Activated naive CD4-positive, alpha-beta T cell treated with anti-CD3 and anti-CD28 coated beads, Interleukin-2, amount 10 ng/mL, durations not matched to agents 7 days and 5 days (primary cell): Measurements from ENCODE around the gene GSK3A.

Source experiments
- CTCF ChIA-PET: fragments of 350-600 bp; sonication (Branson Sonifier 250); formaldehyde crosslinking; loops from one replicate; lab custom pipeline; 2021; ENCODE audit warnings: antibody characterized with exemption; lab: Charles Lee
- DNase-seq: peaks from one replicate; pipeline ENCODE4 v3.0.0-alpha.2; 2020
- H3K27ac Mint-ChIP-seq: one replicate; pipeline ENCODE4 v1.8.0; 2021; ENCODE audit warnings: mild to moderate bottlenecking, moderate library complexity, mixed read lengths
- H3K27me3 Mint-ChIP-seq: one replicate; pipeline ENCODE4 v1.8.0; 2021; ENCODE audit warnings: mild to moderate bottlenecking, mixed read lengths
- H3K36me3 Mint-ChIP-seq: one replicate; pipeline ENCODE4 v1.8.0; 2021; ENCODE audit warnings: mixed read lengths
- H3K4me1 Mint-ChIP-seq: one replicate; pipeline ENCODE4 v1.8.0; 2021; ENCODE audit warnings: mixed read lengths
- H3K4me3 Mint-ChIP-seq: one replicate; pipeline ENCODE4 v1.8.0; 2021; ENCODE audit warnings: mild to moderate bottlenecking, moderate library complexity, mixed read lengths
- H3K9me3 Mint-ChIP-seq: one replicate; pipeline ENCODE4 v1.8.0; 2021; ENCODE audit warnings: mixed read lengths

The GSK3A gene

DNA sequence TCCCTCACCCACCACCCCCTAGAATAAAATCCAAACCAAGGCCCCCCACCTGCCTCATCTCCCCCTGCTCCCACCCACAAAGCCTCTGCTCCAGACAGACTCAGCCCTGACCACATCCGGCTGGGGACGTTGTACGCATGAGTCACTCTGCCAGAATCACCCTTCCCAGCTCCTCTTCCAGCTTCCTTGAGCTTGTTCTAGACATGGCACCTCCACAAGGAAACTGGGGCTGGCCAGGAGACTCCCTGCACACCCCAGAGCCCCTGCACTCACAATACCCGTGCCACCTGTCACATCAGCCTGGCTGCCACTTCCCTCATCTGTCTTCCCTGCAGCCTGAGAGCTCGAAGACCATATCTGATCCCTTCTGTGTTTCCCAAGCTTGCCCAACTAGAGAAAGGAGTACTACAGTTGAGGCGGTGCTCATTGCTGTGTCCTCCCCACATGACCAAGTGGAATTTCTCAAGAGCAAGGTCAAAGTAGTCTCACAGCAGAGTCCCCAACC lies 34.6 kb downstream of the GSK3A start:
- H3K9me3 Mint-ChIP-seq = no peaks in the 10 kb centered on the region
- peak overlapping the region; percentile 54 for H3K27ac Mint-ChIP-seq
- DNase-seq = no peak
- CTCF ChIA-PET = interaction anchor here (1.5 kb wide), 1 partner anchor 8 kb away, joined by 5 read pairs; no protein-coding TSS in a partner anchor
- H3K36me3 Mint-ChIP-seq = peaks cover 70% of the 10 kb centered on the region
- H3K4me3 Mint-ChIP-seq = no peak overlapping the region
- peaks cover 68% of the 10 kb centered on the region for H3K4me1 Mint-ChIP-seq
- H3K27me3 Mint-ChIP-seq = no peaks in the 10 kb centered on the region

DNA sequence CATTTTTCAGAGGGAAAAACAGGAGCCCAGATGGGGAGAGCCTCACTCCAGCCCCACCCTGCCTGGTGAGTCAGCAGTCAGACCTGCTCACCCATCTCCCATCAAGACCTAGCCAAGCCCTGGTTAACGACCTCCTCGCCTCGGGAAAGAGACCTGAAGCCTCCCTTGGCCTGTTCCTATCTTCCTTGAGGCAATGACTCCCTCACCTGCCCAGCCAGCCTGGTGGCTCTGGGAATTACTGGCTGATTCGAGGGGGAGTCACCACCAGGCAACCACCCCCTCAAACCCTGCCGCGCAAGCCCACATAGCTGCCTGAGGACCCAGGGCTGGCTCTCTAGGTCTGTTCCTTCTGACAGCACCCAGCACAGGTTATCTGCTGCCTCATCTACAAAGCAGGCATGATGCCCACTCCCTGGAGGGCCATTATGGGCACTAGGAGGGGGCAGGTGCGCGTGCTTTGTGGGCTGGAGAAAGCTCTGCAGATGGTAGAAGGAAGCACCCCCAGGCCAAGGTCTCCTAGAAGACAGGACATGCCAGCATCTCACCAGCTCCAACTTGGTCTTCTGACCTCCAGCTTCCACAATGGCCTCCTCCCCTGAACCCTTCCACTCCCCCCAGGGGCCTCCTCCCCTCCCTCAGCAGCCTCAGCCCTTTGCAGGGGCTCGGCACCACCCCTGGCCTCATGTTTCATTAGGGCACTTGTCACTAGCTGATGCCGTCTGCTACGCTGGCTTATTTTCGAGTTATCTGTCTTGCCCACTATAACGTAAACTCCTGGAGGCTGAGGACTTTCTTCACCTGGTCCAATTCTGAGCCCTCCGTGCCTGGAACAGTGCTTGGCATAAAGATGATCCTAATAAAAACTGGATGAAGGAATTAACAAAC lies 35.3 kb downstream of the GSK3A start:
- no peaks in the 10 kb centered on the region for H3K27me3 Mint-ChIP-seq
- no peak overlapping the region for H3K4me3 Mint-ChIP-seq
- H3K27ac Mint-ChIP-seq = peak overlapping the region; percentile 71
- CTCF ChIA-PET = interaction anchor here (1.5 kb wide), 1 partner anchor 8 kb away, joined by 5 read pairs; no protein-coding TSS in a partner anchor
- peaks cover 72% of the 10 kb centered on the region for H3K36me3 Mint-ChIP-seq
- DNase-seq = no peak
- peaks cover 68% of the 10 kb centered on the region for H3K4me1 Mint-ChIP-seq
- H3K9me3 Mint-ChIP-seq = no peaks in the 10 kb centered on the region

DNA sequence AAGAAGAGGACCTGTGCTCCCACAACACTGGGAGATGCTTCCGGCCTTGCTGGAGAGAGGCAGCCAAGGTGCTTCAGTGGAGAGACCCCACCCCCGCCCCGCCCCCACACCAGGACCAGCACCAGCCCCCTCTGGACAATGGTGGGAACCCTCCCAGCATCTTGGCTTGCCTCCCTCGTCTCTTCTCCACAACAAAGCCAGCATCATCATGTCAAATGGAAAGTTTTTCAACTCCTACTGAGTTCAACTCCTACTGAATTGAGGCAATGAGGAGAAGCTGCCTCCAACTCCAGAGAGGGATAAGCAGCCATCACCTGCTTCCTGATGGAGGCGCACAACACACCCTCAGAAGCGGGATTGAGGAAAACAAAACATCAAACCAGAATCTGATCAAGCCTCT lies 37.7 kb downstream of the GSK3A start:
- Mint-ChIP-seq H3K36me3 (peaks cover 87% of the 10 kb centered on the region), H3K27ac (peak overlapping the region; percentile 75), H3K9me3 (no peaks in the 10 kb centered on the region), H3K4me1 (peaks cover 81% of the 10 kb centered on the region), H3K4me3 (no peak overlapping the region), H3K27me3 (no peaks in the 10 kb centered on the region)
- CTCF ChIA-PET = no interaction called here
- DNase-seq = no peak

DNA sequence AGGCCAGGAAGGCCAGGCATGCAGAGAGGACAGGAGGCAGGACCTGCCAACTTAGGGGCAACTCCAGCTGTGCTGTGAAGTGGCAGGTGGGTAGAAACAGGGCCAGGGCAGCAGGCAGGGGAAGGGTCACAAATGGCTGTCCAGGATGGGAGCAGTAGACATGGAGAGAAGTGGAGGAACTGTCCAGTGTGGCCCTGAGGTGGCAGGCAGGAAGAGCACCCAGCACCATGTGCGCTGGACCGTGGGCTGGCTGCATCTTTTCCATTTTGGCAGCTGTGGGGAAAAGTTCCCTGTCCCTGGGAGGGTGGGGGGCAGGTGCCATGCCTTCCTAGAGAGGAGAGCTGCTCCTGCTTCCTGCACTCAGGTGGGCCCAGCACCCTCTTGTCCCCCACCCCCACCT lies 38.7 kb downstream of the GSK3A start:
- no peak for DNase-seq
- Mint-ChIP-seq H3K36me3 (peaks cover 82% of the 10 kb centered on the region), H3K4me3 (no peak overlapping the region), H3K4me1 (peaks cover 83% of the 10 kb centered on the region), H3K27me3 (no peaks in the 10 kb centered on the region), H3K9me3 (no peaks in the 10 kb centered on the region), H3K27ac (peak overlapping the region; percentile 40)
- CTCF ChIA-PET = no interaction called here

GRCh38 chr19:42202290-42202880 lies 40.0 kb downstream of the GSK3A start:
- CTCF ChIA-PET = interaction anchor here (1.3 to 1.7 kb wide), 3 partner anchors 14 to 18 kb away, joined by 3 to 8 read pairs (median 5); no protein-coding TSS in a partner anchor
- DNase-seq = no peak
- Mint-ChIP-seq H3K36me3 (peaks cover 77% of the 10 kb centered on the region), H3K27ac (peak overlapping the region; percentile 95), H3K4me3 (peak overlapping the region; percentile 70), H3K4me1 (peaks cover 83% of the 10 kb centered on the region), H3K27me3 (no peaks in the 10 kb centered on the region), H3K9me3 (no peaks in the 10 kb centered on the region)

- H3K36me3 Mint-ChIP-seq = peaks cover 75% of the 10 kb centered on the region
Observed at GRCh38 chr19:42201489-42202289, 40.7 kb downstream of the GSK3A start.

GRCh38 chr19:42200116-42200715 lies 42.2 kb downstream of the GSK3A start:
- Mint-ChIP-seq H3K9me3 (no peaks in the 10 kb centered on the region), H3K4me3 (peak overlapping the region; percentile 70), H3K36me3 (peaks cover 74% of the 10 kb centered on the region), H3K27ac (peak overlapping the region; percentile 95), H3K4me1 (peaks cover 90% of the 10 kb centered on the region), H3K27me3 (no peaks in the 10 kb centered on the region)
- CTCF ChIA-PET = interaction anchor here (1.1 to 3.7 kb wide), 8 partner anchors 14 to 97 kb away, joined by 3 to 34 read pairs (median 4); no protein-coding TSS in a partner anchor
- DNase-seq = no peak

More at GRCh38 chr19:42201489-42202289, 40.7 kb downstream of the GSK3A start:
- CTCF ChIA-PET = interaction anchor here (1.3 to 1.7 kb wide), 5 partner anchors 14 to 93 kb away, joined by 3 to 8 read pairs (median 4); no protein-coding TSS in a partner anchor
- H3K27ac Mint-ChIP-seq = peak overlapping the region; percentile 95
- no peaks in the 10 kb centered on the region for H3K27me3 Mint-ChIP-seq
- H3K4me1 Mint-ChIP-seq = peaks cover 86% of the 10 kb centered on the region
- H3K9me3 Mint-ChIP-seq = no peaks in the 10 kb centered on the region
- H3K4me3 Mint-ChIP-seq = peak overlapping the region; percentile 70
- peak; percentile 70 for DNase-seq

DNA sequence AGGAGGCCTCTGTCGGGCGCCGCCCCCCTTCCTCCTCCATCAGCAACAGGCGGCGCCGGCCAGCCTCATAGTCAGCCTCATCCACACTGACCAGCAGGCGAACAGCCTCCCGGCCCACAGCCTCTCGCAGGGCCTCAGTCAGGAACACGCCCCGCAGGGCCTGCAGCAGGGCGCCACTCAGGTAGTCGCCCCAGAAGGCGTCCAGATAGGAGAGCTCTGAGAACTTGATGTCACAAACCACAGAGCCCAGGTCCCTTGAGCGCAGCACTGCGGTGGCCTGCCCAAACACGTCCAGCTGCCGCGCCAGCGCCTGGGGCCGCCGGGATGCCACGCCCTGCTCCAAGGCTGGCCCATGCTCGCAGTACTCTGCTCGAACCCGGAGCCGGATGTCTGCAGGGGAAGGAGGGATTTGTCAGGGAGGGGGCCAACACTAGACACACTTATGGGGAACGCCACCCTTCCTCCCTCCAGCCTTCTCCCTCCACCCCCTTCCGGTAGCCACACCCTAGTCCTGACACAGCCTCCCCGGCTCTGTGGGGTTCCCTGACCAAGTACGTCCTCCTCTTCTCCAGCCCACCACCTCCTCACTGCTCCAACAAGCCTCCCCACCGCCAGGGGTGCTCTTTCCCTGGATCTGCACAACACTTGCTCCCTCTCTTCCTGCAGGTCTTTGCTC lies 42.8 kb downstream of the GSK3A start:
- H3K36me3 Mint-ChIP-seq = peaks cover 67% of the 10 kb centered on the region
- H3K9me3 Mint-ChIP-seq = no peaks in the 10 kb centered on the region
- CTCF ChIA-PET = interaction anchor here (1.1 to 3.7 kb wide), 9 partner anchors 14 to 201 kb away, joined by 3 to 34 read pairs (median 4); no protein-coding TSS in a partner anchor
- peaks cover 85% of the 10 kb centered on the region for H3K4me1 Mint-ChIP-seq
- DNase-seq = peak; percentile 91
- peak overlapping the region; percentile 70 for H3K4me3 Mint-ChIP-seq
- peak overlapping the region; percentile 95 for H3K27ac Mint-ChIP-seq
- H3K27me3 Mint-ChIP-seq = no peaks in the 10 kb centered on the region

DNA sequence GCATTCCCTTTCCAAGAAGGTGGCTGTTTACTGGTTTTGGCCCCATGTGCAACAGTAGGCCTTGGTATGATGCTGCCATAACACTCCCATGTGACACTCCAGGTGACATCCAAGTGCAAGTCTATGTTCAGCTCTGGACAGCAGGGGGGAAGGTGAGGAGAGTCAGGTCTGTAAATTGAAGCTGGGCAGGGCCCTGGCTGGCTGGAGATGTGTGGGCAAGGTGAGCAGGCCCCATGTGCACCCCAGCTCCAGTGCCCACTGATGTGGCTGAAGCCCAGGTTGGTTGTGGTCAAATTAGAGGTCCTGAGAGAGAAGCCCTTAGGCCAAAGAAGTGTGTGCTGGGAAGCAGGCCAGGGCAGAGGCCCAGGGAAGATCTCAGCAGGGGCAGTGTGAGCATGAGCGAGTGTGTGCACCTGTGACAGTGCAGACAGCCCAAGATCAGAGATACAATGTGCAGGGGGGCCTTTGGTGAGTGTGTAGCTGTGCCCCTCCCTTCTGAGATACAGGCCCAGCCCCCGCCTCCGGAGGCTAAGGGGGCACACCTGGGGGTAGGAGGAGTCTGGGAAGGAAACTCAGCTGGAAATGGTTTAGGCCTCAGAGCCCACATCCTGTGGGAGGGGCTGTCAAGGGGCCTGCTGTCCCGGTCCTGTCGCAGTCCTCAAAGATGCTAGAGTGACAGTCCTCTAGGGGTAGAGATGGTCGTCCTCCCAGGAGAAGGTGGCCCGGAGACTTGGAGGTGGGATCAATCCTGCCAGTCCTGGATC lies 43.5 kb downstream of the GSK3A start:
- Mint-ChIP-seq H3K27ac (peak overlapping the region; percentile 95), H3K9me3 (peaks cover 2% of the 10 kb centered on the region), H3K27me3 (peaks cover 4% of the 10 kb centered on the region), H3K4me3 (peak overlapping the region; percentile 70), H3K4me1 (peaks cover 84% of the 10 kb centered on the region), H3K36me3 (peaks cover 64% of the 10 kb centered on the region)
- DNase-seq = peak; percentile 93
- CTCF ChIA-PET = interaction anchor here (0.6 to 3.7 kb wide), 10 partner anchors 13 to 202 kb away, joined by 3 to 34 read pairs (median 4); partner anchors contain the start of gene ZNF526

DNA sequence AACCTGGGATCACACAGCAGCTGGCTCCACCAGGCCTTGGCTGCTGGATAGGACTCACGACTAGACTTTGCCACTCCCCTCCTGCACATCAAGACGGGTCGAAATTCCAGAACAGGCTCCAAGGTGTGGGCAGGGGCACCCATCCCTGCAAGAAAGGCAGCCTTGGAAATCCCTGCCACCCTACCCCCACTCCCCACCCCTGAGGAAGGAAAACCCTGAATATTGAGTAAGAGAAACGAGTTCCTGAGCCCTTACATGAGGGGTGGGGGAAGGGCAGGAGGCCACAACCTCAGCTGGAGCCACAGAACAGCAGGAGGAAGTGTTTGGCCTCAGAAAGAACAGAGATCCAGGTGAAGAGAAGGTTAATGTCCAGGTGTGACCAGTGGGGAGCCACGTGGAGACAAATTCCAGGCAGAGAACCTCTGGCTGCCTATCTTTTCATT lies 45.0 kb downstream of the GSK3A start:
- peaks cover 59% of the 10 kb centered on the region for H3K36me3 Mint-ChIP-seq
- CTCF ChIA-PET = interaction anchor here (1.1 to 3.7 kb wide), 4 partner anchors 12 to 88 kb away, joined by 3 to 34 read pairs (median 4); partner anchors contain the start of gene ZNF526
- H3K4me1 Mint-ChIP-seq = peaks cover 79% of the 10 kb centered on the region
- DNase-seq = peak; percentile 50
- H3K27me3 Mint-ChIP-seq = peaks cover 10% of the 10 kb centered on the region
- peak overlapping the region; percentile 86 for H3K27ac Mint-ChIP-seq
- peaks cover 9% of the 10 kb centered on the region for H3K9me3 Mint-ChIP-seq
- H3K4me3 Mint-ChIP-seq = peak overlapping the region; percentile 57

DNA sequence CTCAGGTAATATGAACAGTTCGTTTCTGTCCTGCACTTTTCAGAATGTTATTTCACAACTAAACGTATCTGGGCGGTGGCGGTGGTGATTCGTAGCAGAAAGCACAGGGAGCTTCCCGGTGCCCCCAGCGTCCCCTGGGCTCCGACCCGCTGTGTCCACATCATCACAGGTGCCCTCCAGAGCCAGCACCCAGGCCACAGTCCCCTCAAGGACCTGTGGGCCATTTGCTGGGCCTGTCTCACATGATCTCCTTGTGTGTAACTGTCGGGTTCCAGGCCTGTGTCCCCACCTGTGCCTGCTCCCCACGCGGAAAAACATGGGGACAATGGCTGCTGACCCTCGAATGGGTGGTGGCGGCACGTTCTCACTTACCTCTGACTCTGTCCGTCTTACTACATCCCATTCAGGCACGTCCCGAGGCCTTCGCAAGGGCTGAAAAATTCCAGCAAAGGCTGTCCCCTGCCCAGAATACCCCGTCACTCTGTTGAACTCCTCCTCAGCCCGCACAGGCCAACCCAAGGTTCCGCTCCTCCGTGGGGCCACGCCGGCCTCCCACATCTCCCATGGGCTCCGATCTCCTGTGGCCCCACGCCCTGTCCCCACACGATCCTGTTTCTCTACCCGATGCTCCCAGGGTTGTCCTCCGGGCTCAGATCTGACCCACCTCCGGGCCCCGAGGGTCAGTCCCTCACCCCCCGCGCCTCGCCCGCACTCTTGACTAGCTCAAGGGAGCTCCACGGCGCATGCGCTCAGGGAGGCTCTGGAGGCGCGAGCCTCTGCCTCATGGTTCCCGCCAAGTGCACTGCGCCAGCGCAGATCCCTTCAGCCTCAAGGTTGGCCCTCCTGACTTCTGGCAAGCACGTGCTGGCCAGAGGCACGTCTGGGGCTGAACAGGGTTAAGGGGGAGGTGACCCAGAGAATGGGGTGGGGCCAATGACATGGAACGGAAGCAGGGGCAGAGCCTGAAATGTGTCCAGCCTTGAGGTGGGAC lies 46.1 kb downstream of the GSK3A start:
- H3K36me3 Mint-ChIP-seq = peaks cover 52% of the 10 kb centered on the region
- peaks cover 9% of the 10 kb centered on the region for H3K9me3 Mint-ChIP-seq
- CTCF ChIA-PET = no interaction called here
- H3K4me1 Mint-ChIP-seq = peaks cover 79% of the 10 kb centered on the region
- no peak overlapping the region for H3K4me3 Mint-ChIP-seq
- DNase-seq = no peak
- peaks cover 12% of the 10 kb centered on the region for H3K27me3 Mint-ChIP-seq
- H3K27ac Mint-ChIP-seq = peak overlapping the region; percentile 52
